Stimulated activated CD4-positive, alpha-beta T cell treated with anti-CD3 and anti-CD28 coated beads, Interleukin-12 subunit alpha, Interleukin-12 subunit beta, amount 100 ng/mL, for 24 hours (primary cell): ENCODE measurements around the gene CTNNBIP1.

Source experiments
- DNase-seq, 2 experiments: peaks; one replicate each; pipeline ENCODE4 v3.0.0-alpha.2; 2020; ENCODE audit warnings: low read depth in 2 of 2

Gene CTNNBIP1

DNA sequence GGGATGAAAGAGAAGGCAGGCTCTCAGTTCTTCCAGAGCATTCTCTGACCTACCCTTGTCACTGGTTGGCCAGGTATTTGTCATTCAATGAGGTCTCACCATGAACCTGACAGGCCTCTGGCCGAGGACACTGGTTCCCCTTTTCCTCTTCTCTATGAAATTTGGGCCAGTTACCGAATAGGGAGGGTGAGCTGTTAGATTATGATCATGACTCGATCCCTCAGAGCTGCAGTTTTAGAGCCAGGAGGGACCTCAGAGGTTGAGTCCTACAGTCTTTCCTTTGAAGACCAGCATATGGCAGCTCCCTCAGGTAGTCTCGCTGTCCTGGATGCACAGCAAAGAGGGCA, 56.8 kb downstream of the CTNNBIP1 start:
- no peak for DNase-seq

DNA sequence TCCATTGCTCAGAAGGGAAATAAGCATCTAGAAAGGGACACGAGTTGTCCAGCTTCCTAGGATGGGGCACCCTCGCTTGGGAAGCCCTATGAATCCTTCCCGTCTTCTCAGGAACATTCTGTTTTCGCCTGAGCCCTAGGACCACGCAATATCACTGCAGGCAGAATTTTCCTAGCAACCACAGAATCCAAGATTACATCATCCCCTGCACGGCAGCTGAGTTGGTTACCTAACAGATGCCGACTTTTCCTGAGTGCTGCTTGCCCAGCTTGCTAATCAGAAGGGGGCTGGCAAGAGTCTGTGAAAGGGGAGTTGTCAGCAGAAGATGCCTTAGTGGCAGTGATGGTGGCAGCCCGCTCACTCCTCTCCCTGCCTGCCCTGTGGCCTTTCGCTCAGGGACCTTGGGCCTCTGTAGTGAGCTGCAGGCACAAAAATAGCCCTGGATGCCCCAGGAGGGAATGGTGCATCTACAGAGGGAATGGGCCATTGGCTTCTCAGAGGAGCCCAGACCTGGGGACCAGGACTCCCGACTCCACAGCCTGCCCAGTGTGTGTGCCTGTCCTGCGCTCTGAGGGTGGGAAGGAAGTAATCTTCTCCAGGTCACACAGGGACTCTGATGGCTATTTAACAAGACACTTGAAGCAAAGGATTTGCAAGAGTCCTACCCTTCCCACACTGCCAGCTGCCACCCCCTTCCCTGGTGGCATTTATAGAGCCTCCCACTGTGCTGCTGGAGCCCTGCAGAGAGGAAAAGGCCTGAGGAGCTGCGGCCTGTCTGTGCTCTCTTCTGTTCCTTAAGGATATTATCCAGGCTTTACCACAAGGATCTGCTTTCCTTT, 57.4 kb downstream of the CTNNBIP1 start:
- no peak for DNase-seq

DNA sequence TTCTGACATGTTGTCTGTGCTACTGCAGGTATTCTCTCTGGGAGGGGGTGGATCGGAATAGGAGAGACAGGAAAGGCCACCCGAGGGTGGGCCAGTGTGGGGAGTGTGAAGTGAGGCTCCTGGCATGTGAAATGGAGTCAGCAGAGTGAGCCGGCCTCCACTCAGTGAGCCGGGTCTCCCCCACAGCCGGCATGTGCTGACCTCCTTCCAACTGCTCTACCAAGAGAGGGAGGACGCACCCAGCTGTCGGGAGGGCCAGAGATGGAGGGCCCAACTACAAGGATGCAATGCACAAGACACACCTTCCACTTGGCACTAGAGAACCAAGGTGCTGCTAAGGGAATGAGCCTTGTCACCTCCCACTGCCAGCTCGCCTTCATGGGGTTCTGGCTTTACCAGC, 58.1 kb downstream of the CTNNBIP1 start:
- no peak for DNase-seq

DNA sequence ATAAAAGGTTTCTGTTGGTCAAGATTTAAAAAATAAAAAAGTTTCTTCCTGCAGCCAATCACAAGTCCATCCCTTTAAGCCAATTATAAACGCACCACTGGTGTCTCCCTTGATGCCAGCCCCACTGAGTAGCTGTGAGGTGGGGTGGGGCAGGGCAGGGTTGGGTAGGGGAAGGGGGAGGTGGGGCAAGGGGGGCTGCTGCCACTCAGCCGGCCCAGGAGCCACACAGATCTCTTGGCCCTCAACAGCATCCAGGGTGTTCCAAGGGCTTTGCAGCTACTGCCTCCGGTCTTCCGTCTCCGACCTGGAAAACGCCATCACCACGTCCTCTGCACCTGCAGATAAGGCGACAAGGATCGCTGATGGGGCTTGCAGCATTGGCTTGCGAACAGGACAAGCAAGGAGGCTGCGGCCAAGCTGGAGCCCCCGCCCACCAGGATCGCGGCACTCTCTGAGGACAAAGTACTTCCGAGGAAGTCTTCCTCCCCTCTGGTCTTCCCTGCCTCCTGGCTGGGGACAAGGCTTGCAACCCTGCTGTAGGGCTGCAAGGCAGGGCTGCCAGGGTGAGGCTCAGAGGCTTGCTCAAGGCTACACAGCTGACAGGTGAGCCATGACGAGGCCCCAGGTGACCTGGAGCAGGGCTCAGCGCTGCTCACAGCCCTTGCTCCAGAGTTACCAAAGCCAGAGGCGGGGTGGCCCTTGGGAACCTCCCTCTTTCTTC, 59.5 kb downstream of the CTNNBIP1 start:
- no peak for DNase-seq

DNA sequence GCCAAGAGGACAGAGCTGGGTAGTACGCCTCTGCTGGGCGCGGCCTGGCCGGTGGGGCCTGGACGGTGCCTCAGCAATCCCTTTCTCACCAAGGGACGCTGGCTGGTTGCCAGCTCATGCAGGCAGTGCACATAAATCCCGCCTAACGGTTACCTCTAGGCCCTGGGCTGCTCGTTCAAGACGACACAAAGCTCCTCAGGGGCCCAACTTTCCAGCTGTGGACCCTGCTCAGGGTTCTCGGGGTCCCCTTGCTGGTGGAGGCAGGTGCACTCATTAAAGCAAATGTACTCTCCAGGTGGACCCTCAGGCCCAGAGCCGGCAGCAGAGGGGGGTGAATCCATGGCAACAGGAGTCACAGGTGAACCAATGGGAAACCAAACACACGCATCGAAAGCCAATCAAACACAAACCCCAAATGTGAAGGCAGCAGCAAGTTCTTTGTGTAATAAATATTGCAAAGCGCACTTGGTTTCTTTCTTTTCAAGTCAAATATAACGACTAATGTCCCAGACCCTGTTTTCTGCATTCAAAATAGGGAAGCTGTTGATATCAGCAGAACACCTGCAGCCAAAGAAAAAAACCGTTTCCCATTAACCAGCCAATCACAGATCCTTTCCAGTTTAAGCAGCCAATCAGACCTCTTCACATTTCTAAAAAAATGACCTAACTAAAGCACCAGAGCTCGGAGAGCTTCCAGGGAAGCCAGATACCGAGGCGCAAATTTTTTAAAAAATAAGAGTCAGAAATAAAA, 60.2 kb downstream of the CTNNBIP1 start:
- no peak for DNase-seq

GRCh38 chr1:9848022-9848421, 62.0 kb downstream of the CTNNBIP1 start:
- no peak for DNase-seq

DNA sequence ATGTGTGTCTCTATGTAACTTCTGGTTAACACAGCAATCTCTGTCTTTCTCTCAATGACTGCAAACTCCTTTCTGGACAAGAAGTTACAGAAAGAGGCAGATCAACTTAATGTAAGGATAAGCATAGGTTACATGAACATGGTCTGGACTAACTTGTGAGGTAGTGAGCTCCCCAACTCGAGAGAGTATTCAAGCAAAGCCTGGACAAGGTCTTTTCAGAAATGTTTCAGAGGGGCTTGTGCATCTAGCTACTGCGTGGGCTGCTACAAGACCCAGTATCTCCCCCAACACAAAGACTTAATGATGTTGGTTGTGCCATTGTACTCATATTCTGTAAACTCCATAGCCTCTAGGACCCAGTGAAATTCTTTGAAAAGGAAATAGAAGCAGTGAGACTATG, 62.8 kb downstream of the CTNNBIP1 start:
- DNase-seq = no peak

GRCh38 chr1:9846611-9847171, 63.4 kb downstream of the CTNNBIP1 start:
- DNase-seq = no peak

DNA sequence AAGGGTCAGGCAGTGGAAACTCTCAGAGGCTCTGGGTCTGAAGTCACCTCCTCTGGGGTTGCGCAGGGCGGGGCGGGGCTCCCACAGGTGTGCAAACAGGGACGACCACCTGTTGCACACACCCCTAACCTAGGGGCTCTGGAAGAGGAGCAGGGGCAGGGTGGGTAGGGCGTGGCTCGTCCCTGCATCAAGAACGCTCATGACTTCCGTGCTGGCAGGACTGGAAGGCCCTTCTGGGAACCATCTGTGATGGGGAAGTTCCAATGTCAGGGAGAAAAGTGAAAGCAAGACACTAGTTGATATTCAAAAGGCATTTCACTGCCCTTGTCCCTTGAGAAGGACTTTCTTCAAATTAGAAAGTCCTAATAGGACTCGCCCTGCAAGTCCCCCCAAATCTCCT, 64.2 kb downstream of the CTNNBIP1 start:
- no peak for DNase-seq

DNA sequence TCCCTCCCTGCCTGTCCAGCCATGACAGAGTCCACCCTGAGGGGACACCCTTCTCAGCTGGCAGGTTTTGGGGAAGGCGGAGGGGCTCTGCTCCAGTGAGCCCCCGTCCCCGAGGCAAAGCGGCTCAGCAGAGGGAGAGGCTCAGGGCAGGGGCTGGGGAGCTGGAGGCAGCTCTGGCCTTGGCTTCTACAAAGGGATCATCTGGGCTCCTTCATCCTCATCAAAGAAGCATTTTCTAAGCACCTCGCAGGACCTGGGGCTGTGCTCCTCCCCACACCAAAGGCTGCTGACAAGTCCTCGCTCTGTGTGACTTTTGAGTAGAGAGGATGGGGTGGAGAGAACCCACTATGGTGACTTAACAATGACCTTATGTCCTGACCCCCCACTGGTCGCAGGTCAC, 65.3 kb downstream of the CTNNBIP1 start:
- no peak for DNase-seq

- DNase-seq = no peak
Observed at GRCh38 chr1:9844106-9844505, 66.0 kb downstream of the CTNNBIP1 start.

GRCh38 chr1:9843576-9843945, 66.5 kb downstream of the CTNNBIP1 start:
- DNase-seq = no peak

GRCh38 chr1:9842781-9843575, 67.1 kb downstream of the CTNNBIP1 start:
- DNase-seq = no peak

DNA sequence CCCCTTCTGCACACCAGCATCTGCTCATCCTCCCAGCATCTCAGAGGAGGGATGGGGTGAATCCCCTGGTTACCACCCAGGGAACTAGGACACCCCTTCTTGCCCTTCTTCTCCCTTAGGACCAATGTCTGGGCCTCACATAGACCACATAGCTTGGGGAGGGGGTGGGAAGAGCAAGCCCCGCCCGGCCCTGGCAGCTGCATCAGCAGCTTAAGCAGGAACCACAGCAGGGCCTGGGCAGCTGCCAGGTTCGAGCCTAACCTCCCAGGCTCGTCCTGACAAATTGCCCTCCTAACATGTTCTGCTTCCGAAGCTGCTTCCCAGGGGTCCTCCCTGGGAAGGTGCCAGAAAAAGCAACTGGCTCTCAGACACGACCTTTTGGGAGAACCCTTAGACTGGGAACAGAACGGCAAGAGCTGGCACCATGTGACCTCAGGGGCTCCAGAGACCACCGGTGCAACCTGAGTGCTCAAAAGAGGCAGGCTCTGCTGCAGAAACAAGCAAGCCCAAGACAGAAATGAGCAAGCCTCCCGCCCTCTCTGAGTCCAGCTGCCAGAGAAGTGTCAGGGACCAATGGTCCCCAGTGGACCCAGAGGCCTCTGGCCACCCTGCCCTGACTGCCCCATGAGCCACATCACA, 67.9 kb downstream of the CTNNBIP1 start:
- DNase-seq = no peak

DNA sequence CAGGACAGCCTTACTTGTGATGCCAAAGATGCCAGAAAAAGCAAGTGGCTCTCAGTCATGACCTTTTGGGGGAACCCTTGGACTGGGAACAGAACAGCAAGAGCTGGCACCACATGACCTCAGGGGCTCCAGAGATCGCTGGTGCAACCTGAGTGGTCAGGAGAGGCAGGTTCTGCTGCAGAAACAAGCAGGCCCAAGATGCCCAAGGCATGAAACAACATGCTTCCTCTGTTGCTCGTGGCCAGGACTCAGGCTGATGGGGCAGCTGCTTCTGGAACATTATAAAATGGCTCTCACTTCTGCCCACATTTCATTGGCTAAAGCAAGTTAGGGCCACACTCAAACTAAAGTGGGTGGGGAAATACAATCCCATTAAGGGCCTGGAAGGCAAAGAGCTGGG, 68.6 kb downstream of the CTNNBIP1 start:
- no peak for DNase-seq

DNA sequence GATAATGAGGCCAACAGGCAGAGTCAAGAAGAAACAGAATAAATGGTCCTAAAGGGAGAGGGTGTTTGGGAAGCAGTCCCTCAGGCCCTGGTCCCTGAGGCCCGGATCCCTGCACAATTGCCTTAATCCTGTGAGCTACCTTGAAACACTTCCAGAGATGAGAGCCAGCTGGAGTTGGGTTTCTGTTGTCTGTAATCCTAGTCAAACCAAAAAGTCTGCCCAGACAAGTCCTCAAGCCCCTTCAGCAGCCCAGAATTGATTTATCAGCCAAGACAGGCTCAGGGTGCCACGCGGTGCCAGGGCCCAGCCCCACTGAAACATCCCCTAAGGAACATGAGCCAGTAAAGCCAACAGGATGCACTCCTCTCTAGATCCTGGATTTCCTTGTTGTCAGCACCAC, 69.9 kb downstream of the CTNNBIP1 start:
- DNase-seq = no peak

DNA sequence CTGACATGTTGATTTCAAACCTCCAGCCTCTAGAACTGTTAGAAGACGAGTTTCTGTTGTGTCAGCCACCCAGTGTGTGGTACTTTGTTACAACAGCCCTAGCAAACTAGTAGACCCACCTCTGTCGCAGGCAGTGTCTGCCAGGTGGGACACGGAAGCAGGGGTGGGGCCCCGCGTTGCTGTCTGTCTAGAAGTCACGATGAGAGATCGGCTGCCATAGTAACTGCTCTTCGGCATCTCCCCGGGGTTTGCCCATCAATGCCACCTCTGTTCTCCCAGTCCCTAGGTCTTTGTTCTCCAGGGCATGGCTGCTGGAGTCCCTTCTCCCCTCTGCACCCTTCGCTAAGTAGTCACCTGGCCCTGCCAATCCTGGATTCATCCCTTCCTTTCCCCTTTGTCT, 71.1 kb downstream of the CTNNBIP1 start:
- DNase-seq = no peak

DNA sequence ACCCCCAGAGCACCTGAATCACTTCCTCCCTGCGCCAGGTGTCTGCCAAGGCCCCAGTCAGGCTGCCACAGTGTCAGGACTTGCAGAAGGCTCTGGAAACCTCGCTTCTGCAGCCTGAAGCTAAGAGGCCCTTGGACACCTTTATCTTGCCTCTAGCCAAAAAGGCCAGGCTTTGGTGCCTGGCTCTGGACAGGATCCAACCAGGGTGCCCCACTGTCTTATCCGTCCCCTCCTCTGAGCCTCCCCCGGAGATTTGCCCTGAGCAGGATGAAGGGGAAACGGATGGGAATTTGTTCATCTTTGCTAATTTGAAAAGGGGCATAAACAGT, 73.5 kb downstream of the CTNNBIP1 start:
- DNase-seq = no peak

DNA sequence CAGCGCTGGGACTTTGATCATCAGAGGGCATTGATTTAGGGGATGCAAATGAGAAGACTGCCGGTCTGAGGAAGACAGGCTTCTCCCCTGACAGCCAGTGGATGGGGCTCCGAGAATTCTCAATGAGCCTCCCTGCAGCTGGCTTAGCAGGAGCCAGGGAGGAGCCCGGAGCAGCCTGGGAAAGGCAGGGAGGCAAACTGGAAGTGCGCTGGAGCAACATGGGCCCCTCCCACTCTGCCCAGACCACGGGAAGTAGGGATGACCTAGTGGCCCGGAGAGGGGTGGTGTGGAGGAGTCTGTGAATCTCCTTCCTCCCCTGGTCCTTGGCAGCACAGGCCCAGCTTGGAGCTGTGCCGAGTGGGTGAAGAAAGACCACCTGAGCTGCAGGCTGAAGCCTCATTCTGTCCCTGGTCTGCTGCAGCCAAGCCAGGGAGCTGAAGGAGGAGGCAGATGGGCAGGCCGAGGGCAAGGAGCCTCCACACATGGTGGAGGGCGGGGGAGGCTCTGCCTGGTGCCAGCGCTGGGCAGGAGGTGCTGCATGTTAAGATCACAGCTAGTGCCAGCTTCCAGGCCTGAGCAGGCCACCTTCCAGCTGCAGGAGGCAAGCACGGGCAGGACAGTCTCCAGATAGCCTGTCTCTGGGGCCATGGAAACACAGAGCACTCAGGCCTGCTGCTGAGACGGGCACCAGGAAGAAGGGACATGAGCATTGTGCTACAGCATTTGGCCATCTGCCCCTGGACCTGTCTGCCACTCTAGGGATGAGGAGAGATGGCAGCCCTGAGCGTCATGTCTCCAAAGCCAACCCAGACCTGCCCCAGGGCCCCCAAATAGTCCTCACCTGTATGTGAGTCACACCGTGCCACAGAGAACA, 74.1 kb downstream of the CTNNBIP1 start:
- no peak for DNase-seq

GRCh38 chr1:9835404-9835757, 74.7 kb downstream of the CTNNBIP1 start:
- no peak for DNase-seq
